HepG2 (cell line): ENCODE results near the gene SMIM14. TPM values are rescaled to one million over a fixed set of nuclear protein-coding genes. Genes with fewer than 3 reads are reported as not detected.

ENCODE experiments used
- CEBPZ ChIP-seq: IDR thresholded peaks from 2 replicates; pipeline ENCODE4 v1.6.1; 2012; ENCODE audit warnings: low read length, improper control_type of control experiment
- CREB1 ChIP-seq, 2 experiments: fragments of 450-650 bp in 1 of 2; IDR thresholded peaks; 2 replicates each; pipeline ENCODE4 v1.6.1; 2016 to 2017; ENCODE audit warnings: control low read depth in 1 of 2, mild to moderate bottlenecking in 1 of 2, missing compliant biosample characterization in 1 of 2, missing genetic modification characterization in 1 of 2
- ERF ChIP-seq: IDR thresholded peaks from 2 replicates; pipeline ENCODE4 v1.6.1; 2018; ENCODE audit warnings: missing biosample characterization, missing genetic modification reagents
- FOXC1 ChIP-seq: sonication (generic); formaldehyde crosslinking; IDR thresholded peaks from 2 replicates; pipeline ENCODE4 v1.8.0; 2022; ENCODE audit warnings: mild to moderate bottlenecking, missing genetic modification reagents, borderline replicate concordance
- HDAC1 ChIP-seq: sonication (generic); formaldehyde crosslinking; IDR thresholded peaks from 2 replicates; pipeline ENCODE4 v1.5.1; 2020; ENCODE audit warnings: mild to moderate bottlenecking, missing genetic modification reagents
- ISL2 ChIP-seq: sonication (generic); formaldehyde crosslinking; IDR thresholded peaks from 2 replicates; pipeline ENCODE4 v1.5.0; 2020; ENCODE audit warnings: missing genetic modification reagents
- KDM3A ChIP-seq: IDR thresholded peaks from 2 replicates; pipeline ENCODE4 v1.6.1; 2018; ENCODE audit warnings: low read depth, missing compliant biosample characterization
- KLF9 ChIP-seq: IDR thresholded peaks from 2 replicates; pipeline ENCODE4 v1.6.1; 2016; ENCODE audit warnings: low read depth
- MED8 ChIP-seq: sonication (generic); formaldehyde crosslinking; IDR thresholded peaks from 2 replicates; pipeline ENCODE4 v1.8.1; 2023; ENCODE audit warnings: mild to moderate bottlenecking, missing genetic modification reagents; ENCODE audit not compliant: insufficient replicate concordance
- PRPF4 ChIP-seq: fragments of 200-400 bp; formaldehyde crosslinking; IDR thresholded peaks from 2 replicates; pipeline ENCODE4 v1.6.1; 2016; ENCODE audit warnings: low read length, low read depth; ENCODE audit not compliant: poor library complexity, severe bottlenecking
- RARA ChIP-seq: IDR thresholded peaks from 2 replicates; pipeline ENCODE4 v1.6.1; 2016; ENCODE audit warnings: missing genetic modification reagents, missing compliant biosample characterization
- SMARCC2 ChIP-seq: fragments of 450-650 bp; IDR thresholded peaks from 2 replicates; pipeline ENCODE4 v1.6.1; 2017; ENCODE audit warnings: antibody characterized with exemption, mild to moderate bottlenecking
- SNAI1 ChIP-seq: sonication (generic); formaldehyde crosslinking; IDR thresholded peaks from 2 replicates; pipeline ENCODE4 v1.5.0; 2020; ENCODE audit warnings: mild to moderate bottlenecking, missing genetic modification reagents, borderline replicate concordance
- SP1 ChIP-seq, 2 experiments: fragments of 450-650 bp in 1 of 2; sonication (generic) in 1 of 2; formaldehyde crosslinking in 1 of 2; IDR thresholded peaks; 2 replicates each; pipeline versions ENCODE4 v1.4.0 to v1.6.1; 2016 to 2020; ENCODE audit warnings: missing genetic modification reagents in 1 of 2
- TBX3 ChIP-seq: fragments of 450-650 bp; IDR thresholded peaks from 2 replicates; pipeline ENCODE4 v1.6.1; 2017; ENCODE audit warnings: antibody characterized with exemption, mild to moderate bottlenecking, inconsistent platforms, borderline replicate concordance
- TFAP4 ChIP-seq: sonication (generic); IDR thresholded peaks from 2 replicates; pipeline ENCODE4 v1.6.1; 2016; ENCODE audit warnings: low read depth, borderline replicate concordance
- YEATS4 ChIP-seq: sonication (generic); formaldehyde crosslinking; IDR thresholded peaks from 2 replicates; pipeline ENCODE4 v1.4.0; 2020; ENCODE audit warnings: missing genetic modification reagents, borderline replicate concordance
- ZBTB7B ChIP-seq: sonication (generic); formaldehyde crosslinking; IDR thresholded peaks from 2 replicates; pipeline ENCODE4 v1.4.0; 2020; ENCODE audit warnings: missing genetic modification reagents
- ZNF251 ChIP-seq: sonication (generic); formaldehyde crosslinking; IDR thresholded peaks from 2 replicates; pipeline ENCODE4 v1.9.0; 2021; ENCODE audit warnings: mild to moderate bottlenecking, missing genetic modification reagents
- ZNF569 ChIP-seq: sonication (generic); formaldehyde crosslinking; IDR thresholded peaks from 2 replicates; pipeline ENCODE4 v1.5.0; 2020; ENCODE audit warnings: mild to moderate bottlenecking, missing genetic modification reagents, moderate library complexity, borderline replicate concordance
- ZNF672 ChIP-seq: sonication (generic); formaldehyde crosslinking; IDR thresholded peaks from 2 replicates; pipeline ENCODE4 v1.8.1; 2022; ENCODE audit warnings: missing genetic modification reagents
- ZNF720 ChIP-seq: sonication (generic); formaldehyde crosslinking; IDR thresholded peaks from 2 replicates; pipeline ENCODE4 v1.4.0; 2020; ENCODE audit warnings: missing genetic modification reagents
- ZNF782 ChIP-seq: sonication (generic); formaldehyde crosslinking; IDR thresholded peaks from 2 replicates; pipeline ENCODE4 v1.4.0; 2020; ENCODE audit warnings: missing genetic modification reagents, mild to moderate bottlenecking, borderline replicate concordance
- polyA plus RNA-seq, 8 experiments: library from polyadenylated mRNA; depleted of rRNA in 3 of 8; stranded (reverse) in 7 of 8; unstranded in 1 of 8; fragments of >200 nt; fragmentation: Illumina TruSeq in 4 of 8; extraction: Trizol in 4 of 8; gene quantifications; 2 replicates each; pipeline versions ENCODE4 v1.2.1 to v1.2.3, GENCODE V29; 2011 to 2016; ENCODE audit warnings: low read depth in 4 of 8, missing spikeins in 1 of 8, mixed read lengths in 1 of 8; ENCODE audit not compliant: insufficient read depth in 1 of 8
- total RNA-seq, 5 experiments: library from RNA; depleted of rRNA; stranded (reverse); fragments of >200 nt; fragmentation: Illumina TruSeq; extraction: Trizol; gene quantifications; 2 replicates each; pipeline ENCODE4 v1.2.3, GENCODE V29; 2016; ENCODE audit warnings: low read depth in 1 of 5
- TF ChIP-seq, protein P1 (sequence below): sonication (generic); formaldehyde crosslinking; IDR thresholded peaks from 2 replicates; pipeline ENCODE4 v1.4.0; 2020; ENCODE audit warnings: missing genetic modification reagents

SMIM14 gene
- total and polyA plus RNA-seq, 2 of the 13 experiments (the other 11 are each of a cell fraction or from before 2014, with no cell fraction given) = 16.3 to 28.1 TPM

GRCh38 chr4:39638354-39639239 lies at the start of gene SMIM14 (continued):
- no peak for TF ChIP-seq CEBPZ
- TF ChIP-seq KLF9 (CRISPR knock-in tag) = peak; percentile 89; the same call in 1 of the 2 replicates
- TF ChIP-seq ZNF251 = no peak
- TF ChIP-seq TFAP4 = peak; percentile 74; the same call in 1 of the 2 replicates
- peak; percentile 91 for TF ChIP-seq YEATS4 (CRISPR knock-in tag)
- TF ChIP-seq FOXC1 (CRISPR knock-in tag) = peak; percentile 68; the same call in 1 of the 2 replicates
- TF ChIP-seq PRPF4 = no peak
- peak; percentile 89 for TF ChIP-seq CREB1 (IDR thresholded peaks at IDR 0.05)
- peak; percentile 83 for TF ChIP-seq CREB1 (CRISPR knock-in tag; IDR thresholded peaks at IDR 0.05)
- peak; percentile 86 for TF ChIP-seq HDAC1
- peak; percentile 49; the same call in 1 of the 2 replicates for TF ChIP-seq TBX3
- no peak for TF ChIP-seq SMARCC2
- TF ChIP-seq ZNF569 (CRISPR knock-in tag) = 0 out of 2 replicates have a peak, but pooled peaks have one; percentile 66
- TF ChIP-seq ZNF782 (CRISPR knock-in tag) = no peak
- no peak for TF ChIP-seq MED8
- peak; percentile 44; the same call in 1 of the 2 replicates for TF ChIP-seq ZNF672
- peak; percentile 79 for TF ChIP-seq ERF (CRISPR knock-in tag)
- no peak for TF ChIP-seq ZNF720 (CRISPR knock-in tag)
- TF ChIP-seq ZBTB7B (CRISPR knock-in tag) = peak; percentile 35; the same call in 1 of the 2 replicates
- TF ChIP-seq KDM3A = peak; percentile 60; the same call in 1 of the 2 replicates
- TF ChIP-seq ISL2 (CRISPR knock-in tag) = peak; percentile 68
- peak; percentile 54 for TF ChIP-seq RARA (CRISPR knock-in tag)
- no peak for TF ChIP-seq SP1 (IDR thresholded peaks at IDR 0.05)
- TF ChIP-seq SP1 (CRISPR knock-in tag; IDR thresholded peaks at IDR 0.05) = peak; percentile 92
- TF ChIP-seq, protein P1, sequence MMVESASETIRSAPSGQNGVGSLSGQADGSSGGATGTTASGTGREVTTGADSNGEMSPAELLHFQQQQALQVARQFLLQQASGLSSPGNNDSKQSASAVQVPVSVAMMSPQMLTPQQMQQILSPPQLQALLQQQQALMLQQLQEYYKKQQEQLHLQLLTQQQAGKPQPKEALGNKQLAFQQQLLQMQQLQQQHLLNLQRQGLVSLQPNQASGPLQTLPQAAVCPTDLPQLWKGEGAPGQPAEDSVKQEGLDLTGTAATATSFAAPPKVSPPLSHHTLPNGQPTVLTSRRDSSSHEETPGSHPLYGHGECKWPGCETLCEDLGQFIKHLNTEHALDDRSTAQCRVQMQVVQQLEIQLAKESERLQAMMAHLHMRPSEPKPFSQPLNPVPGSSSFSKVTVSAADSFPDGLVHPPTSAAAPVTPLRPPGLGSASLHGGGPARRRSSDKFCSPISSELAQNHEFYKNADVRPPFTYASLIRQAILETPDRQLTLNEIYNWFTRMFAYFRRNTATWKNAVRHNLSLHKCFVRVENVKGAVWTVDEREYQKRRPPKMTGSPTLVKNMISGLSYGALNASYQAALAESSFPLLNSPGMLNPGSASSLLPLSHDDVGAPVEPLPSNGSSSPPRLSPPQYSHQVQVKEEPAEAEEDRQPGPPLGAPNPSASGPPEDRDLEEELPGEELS (CRISPR knock-in tag) = peak; percentile 81
- TF ChIP-seq SNAI1 (CRISPR knock-in tag) = no peak
